Mammary epithelial cell (primary cell): ENCODE results near the gene GABPB2.

ENCODE experiments used
- CTCF ChIP-seq, 2 donors: IDR thresholded peaks in 1 of 2; conservative IDR thresholded peaks in 1 of 2; 2 replicates each; pipeline ENCODE4 v1.5.1; 2011 to 2012; ENCODE audit warnings: inconsistent platforms in 2 of 2, low read length in 2 of 2, mild to moderate bottlenecking in 2 of 2, control low read depth in 1 of 2, low read depth in 1 of 2; ENCODE audit not compliant: insufficient read depth in 1 of 2; ENCODE audit errors: extremely low read depth in 1 of 2
- EZH2 ChIP-seq: IDR thresholded peaks from 2 replicates; pipeline ENCODE4 v1.6.1; 2012; ENCODE audit warnings: low read length, inconsistent platforms, borderline replicate concordance

DNA sequence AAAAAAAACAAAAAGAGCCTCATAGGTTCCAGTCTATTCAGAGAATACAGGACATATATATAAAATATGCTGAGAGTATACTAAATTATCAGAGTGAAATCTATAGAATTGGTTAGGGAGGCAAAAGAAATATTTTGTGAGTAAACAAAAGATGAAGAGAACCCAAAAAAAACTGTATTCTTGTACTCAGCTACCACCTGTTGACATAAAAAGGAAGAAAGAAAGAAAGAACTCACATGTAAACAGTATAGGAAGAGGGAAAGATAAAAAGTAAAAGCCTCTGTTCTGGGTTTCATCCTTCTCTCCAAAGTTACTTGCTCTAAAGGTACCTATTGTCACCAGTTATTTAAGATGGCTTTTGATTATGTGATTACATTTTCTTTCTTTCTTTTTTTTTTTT lies 44.1 kb upstream of the GABPB2 start:
- TF ChIP-seq EZH2 (no peak), CTCF (conservative IDR thresholded peaks at IDR 0.05 in 1 of 2, IDR thresholded peaks at IDR 0.05 in 1 of 2; ENCODE audit: extremely low read depth in 1 of 2, insufficient read depth in 1 of 2, low read depth in 1 of 2, low read length in 2 of 2) (no peak)
